Measurements from ENCODE around the gene ATP5MG.

Gene ATP5MG

DNA sequence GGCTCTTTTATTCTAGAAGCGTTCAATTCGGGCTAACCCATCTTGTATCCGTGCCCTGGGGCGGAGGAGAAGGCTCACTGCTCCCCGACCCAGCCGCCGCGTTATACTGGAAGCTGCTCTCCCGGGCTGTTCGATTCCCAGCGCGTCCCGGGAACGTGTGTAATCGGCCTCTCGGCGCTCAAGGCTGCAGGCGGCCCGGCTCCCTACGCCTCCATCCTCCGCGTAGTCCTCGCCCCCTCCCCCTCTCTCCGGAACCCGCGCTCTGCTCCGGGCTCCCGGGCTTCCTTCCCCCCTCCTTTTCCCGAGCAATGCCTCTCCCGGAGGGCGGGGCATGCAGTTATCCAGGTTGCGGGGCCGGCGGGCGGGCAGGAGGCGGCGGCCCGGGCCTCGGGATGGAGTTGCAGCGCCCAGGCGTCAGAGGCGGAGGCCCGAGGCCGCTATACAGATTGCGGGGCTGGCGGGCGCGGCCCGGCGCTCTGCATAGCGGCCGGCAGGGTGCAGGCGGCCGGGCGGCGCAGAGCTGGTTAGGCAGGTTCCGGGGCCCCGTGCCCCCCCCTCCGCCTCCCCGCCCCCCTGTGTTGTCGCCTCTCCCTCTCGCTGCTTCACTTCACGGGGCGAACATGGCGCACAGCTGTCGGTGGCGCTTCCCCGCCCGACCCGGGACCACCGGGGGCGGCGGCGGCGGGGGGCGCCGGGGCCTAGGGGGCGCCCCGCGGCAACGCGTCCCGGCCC is 34.7 kb downstream of the ATP5MG start, which contains the start of gene KMT2A:
TSS of gene KMT2A (plus strand) at position 600 of the 732 bp plus-strand sequence. CDS start at position 621, 21 bp downstream.
- no peak for TF ChIP-seq CTCF (IDR thresholded peaks at IDR 0.05; ENCODE audit: low read depth, low read length)
- peak within 1 kb of the TSS; percentile 89 for H3K4me3 ChIP-seq (ENCODE audit: low read depth, low read length)

GRCh38 chr11:118436639-118437207 is 35.3 kb downstream of the ATP5MG start:
- TF ChIP-seq CTCF (IDR thresholded peaks at IDR 0.05; ENCODE audit: low read depth, low read length): no peak
- peak overlapping the region; percentile 89 for H3K4me3 ChIP-seq (ENCODE audit: low read depth, low read length)

- no peak for TF ChIP-seq CTCF (IDR thresholded peaks at IDR 0.05; ENCODE audit: low read depth, low read length)
- peak overlapping the region; percentile 89 for H3K4me3 ChIP-seq (ENCODE audit: low read depth, low read length)
Measured at GRCh38 chr11:118437208-118438125, 36.1 kb downstream of the ATP5MG start.

DNA sequence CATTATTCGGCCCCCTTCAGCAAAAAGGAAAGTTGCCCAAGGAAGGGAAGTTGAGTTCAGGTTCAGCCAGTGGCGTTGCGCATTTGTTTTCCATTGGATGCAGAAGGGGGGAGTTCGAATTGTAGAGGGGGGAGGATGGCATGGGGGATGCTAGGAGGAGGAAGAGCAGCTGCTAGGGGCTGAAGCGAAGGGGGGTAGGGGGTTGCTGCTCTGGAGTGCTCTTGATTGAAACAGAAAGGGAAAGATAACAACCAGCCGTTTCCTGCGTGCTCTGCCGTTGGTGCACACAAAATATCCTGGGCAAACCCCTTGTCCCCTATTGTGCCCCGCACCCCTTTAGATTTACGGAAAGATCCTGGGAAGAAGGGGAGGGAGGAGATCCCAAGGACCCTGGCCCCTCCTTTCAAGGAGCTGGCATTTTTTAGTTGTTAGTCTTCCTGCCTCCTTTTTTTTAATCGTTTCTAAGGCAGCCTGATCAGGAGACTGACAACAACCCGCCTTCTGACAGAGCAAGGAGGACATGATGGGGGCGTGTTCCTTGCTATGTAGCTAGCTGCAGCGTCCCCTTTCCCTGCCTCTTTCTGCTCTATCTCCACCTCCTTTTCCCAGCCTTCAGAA is 37.0 kb downstream of the ATP5MG start:
- H3K4me3 ChIP-seq (ENCODE audit: low read depth, low read length): peak overlapping the region; percentile 89
- no peak for TF ChIP-seq CTCF (IDR thresholded peaks at IDR 0.05; ENCODE audit: low read depth, low read length)

- no peak for TF ChIP-seq CTCF (IDR thresholded peaks at IDR 0.05; ENCODE audit: low read depth, low read length)
- no peak overlapping the region for H3K4me3 ChIP-seq (ENCODE audit: low read depth, low read length)
Measured at GRCh38 chr11:118439646-118440045, 38.2 kb downstream of the ATP5MG start.

DNA sequence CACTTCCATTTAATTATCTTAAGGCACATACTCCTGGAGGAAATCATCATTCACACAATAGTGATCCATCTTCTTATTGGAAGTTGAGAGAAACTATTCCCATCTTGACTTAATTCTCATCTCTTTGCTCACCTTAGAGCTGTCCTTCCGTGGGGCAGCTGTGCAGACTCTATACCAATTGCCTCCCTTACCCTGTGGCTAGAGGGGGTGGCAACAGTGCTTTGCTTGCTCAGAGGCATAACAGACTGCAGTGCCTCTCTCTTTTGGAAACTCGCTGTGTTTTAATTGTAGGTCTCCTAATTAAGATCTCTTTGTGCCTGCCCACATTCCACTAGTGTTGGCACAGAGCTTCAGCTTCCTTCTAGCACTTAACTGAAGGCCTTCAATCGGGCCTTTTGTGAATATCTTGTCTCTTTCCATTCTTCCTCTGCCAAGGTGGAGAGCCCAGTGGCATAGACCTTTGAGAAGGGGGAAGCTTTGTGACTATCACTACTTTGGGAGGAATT is 40.4 kb downstream of the ATP5MG start:
- no peak overlapping the region for H3K4me3 ChIP-seq (ENCODE audit: low read depth, low read length)
- TF ChIP-seq CTCF (IDR thresholded peaks at IDR 0.05; ENCODE audit: low read depth, low read length): no peak
